Parathyroid adenoma (tissue), 2 donors: ENCODE data around the gene KIAA1549.
A peak's percentile ranks its signal among the peaks of the same experiment; 100 is the strongest.
"Not testable (repeated sequence)": the region's sequence is repeated elsewhere in the genome, so short reads cannot be mapped to it uniquely, and the experiment has no call there.

Experiments
- H2AFZ ChIP-seq: fragments of 300-600 bp; sonication (generic); one replicate; pipeline ENCODE4 v1.7.0; 2017; ENCODE audit warnings: antibody characterized with exemption, mild to moderate bottlenecking
- H3K27ac ChIP-seq: fragments of 300-600 bp; sonication (generic); one replicate; pipeline ENCODE4 v1.7.0; 2017
- H3K27me3 ChIP-seq: fragments of 300-600 bp; sonication (generic); one replicate; pipeline ENCODE4 v1.7.0; 2017; ENCODE audit warnings: low read length; ENCODE audit not compliant: control insufficient read depth, insufficient read depth
- H3K36me3 ChIP-seq: fragments of 300-600 bp; sonication (generic); one replicate; pipeline ENCODE4 v1.7.0; 2017; ENCODE audit warnings: low read length; ENCODE audit not compliant: control insufficient read depth, insufficient read depth
- H3K4me1 ChIP-seq: fragments of 300-600 bp; sonication (generic); one replicate; pipeline ENCODE4 v1.7.0; 2017; ENCODE audit warnings: control low read depth
- H3K4me2 ChIP-seq: fragments of 300-600 bp; sonication (generic); one replicate; pipeline ENCODE4 v1.7.0; 2017; ENCODE audit warnings: low read length
- H3K4me3 ChIP-seq: fragments of 300-600 bp; sonication (generic); one replicate; pipeline ENCODE4 v1.7.0; 2017; ENCODE audit warnings: low read depth, low read length
- H3K79me2 ChIP-seq: fragments of 300-600 bp; sonication (generic); one replicate; pipeline ENCODE4 v1.7.0; 2017; ENCODE audit warnings: control low read depth
- H3K9ac ChIP-seq: fragments of 300-600 bp; sonication (generic); one replicate; pipeline ENCODE4 v1.7.0; 2017; ENCODE audit warnings: mild to moderate bottlenecking
- H3K9me3 ChIP-seq: fragments of 300-600 bp; sonication (generic); one replicate; pipeline ENCODE4 v1.7.0; 2017; ENCODE audit warnings: low read length; ENCODE audit not compliant: control insufficient read depth
- CTCF ChIP-seq: fragments of 300-600 bp; sonication (generic); IDR thresholded peaks from one replicate; pipeline ENCODE4 v1.7.0; 2017; ENCODE audit warnings: antibody characterized with exemption, mild to moderate bottlenecking
- donor health status: primary hyperparathyroidism.

Gene KIAA1549

GRCh38 chr7:138981332-138982203, at the start of gene KIAA1549:
TSS of gene KIAA1549 (minus strand) at chr7:138981389. CDS start at chr7:138981269, 120 bp downstream.
- H3K9me3 ChIP-seq = no peaks in the 10 kb centered on the region
- H3K4me2 ChIP-seq = peak within 1 kb of the TSS; percentile 91
- no peak within 1 kb of the TSS for H3K9ac ChIP-seq
- H3K4me3 ChIP-seq = peak within 1 kb of the TSS; percentile 70
- no peak for TF ChIP-seq CTCF
- peak within 1 kb of the TSS; percentile 65 for H3K27ac ChIP-seq
- peaks cover 25% of the 10 kb centered on the region for H3K79me2 ChIP-seq
- H2AFZ ChIP-seq = peak within 1 kb of the TSS; percentile 99
- H3K36me3 ChIP-seq = no peaks in the 10 kb centered on the region
- H3K4me1 ChIP-seq = peaks cover 9% of the 10 kb centered on the region
- H3K27me3 ChIP-seq = no peaks in the 10 kb centered on the region

GRCh38 chr7:139029353-139029752, 48.2 kb upstream of the KIAA1549 start:
- no peak overlapping the region for H3K27ac ChIP-seq
- no peak for TF ChIP-seq CTCF
- no peaks in the 10 kb centered on the region for H3K4me1 ChIP-seq
- H3K36me3 ChIP-seq = no peaks in the 10 kb centered on the region
- H3K4me2 ChIP-seq = no peak overlapping the region
- no peak overlapping the region for H2AFZ ChIP-seq
- H3K27me3 ChIP-seq = no peaks in the 10 kb centered on the region
- H3K9me3 ChIP-seq = no peaks in the 10 kb centered on the region
- no peak overlapping the region for H3K9ac ChIP-seq
- H3K4me3 ChIP-seq = no peak overlapping the region
- no peaks in the 10 kb centered on the region for H3K79me2 ChIP-seq

GRCh38 chr7:139026551-139026950, 45.4 kb upstream of the KIAA1549 start:
- TF ChIP-seq CTCF = no peak
- Histone ChIP-seq H3K79me2 (no peaks in the 10 kb centered on the region), H3K9me3 (no peaks in the 10 kb centered on the region), H2AFZ (no peak overlapping the region), H3K4me2 (no peak overlapping the region), H3K9ac (no peak overlapping the region), H3K27me3 (no peaks in the 10 kb centered on the region), H3K4me3 (no peak overlapping the region), H3K4me1 (no peaks in the 10 kb centered on the region), H3K36me3 (no peaks in the 10 kb centered on the region), H3K27ac (no peak overlapping the region)

DNA sequence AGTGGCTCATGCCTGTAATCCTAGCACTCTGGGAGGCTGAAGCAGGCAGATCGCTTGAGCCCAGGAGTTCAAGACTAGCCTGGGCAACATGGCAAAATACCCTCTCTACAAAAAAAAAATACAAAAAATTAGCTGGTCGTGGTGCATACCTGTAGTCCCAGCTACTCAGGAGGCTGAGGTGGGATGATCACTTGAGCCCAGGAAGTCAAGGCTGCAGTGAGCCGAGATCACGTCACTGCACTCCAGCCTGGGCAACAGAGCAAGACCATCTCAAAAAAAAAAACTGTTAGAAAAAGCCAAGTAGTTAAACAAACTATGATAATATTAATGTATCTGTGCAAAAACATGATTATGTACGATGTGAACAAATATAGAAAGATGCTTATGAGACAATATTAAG, 44.7 kb upstream of the KIAA1549 start:
- H3K4me3 ChIP-seq, H3K36me3 ChIP-seq: not testable (repeated sequence)

DNA sequence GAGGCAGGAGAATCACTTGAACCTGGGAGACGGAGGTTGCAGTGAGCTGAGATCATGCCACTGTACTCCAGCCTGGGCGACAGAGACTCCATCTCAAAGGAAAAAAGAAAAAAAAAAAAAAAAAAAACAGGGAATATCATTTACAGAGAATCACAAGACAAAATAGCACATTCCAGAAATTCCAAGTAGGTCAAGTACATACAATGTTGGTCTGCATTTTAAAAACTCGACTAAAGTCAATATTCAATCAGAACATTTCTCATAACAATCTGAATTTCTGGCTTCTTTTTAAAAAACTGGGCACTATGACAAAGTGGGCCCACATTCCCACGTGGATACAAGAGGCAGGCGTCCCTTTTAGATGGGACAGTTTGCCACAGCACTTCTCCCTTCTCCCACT, 41.9 kb upstream of the KIAA1549 start:
- no peaks in the 10 kb centered on the region for H3K27me3 ChIP-seq
- no peak overlapping the region for H3K27ac ChIP-seq
- no peak overlapping the region for H3K4me2 ChIP-seq
- no peaks in the 10 kb centered on the region for H3K36me3 ChIP-seq
- no peak overlapping the region for H3K9ac ChIP-seq
- no peaks in the 10 kb centered on the region for H3K79me2 ChIP-seq
- no peak overlapping the region for H3K4me3 ChIP-seq
- no peak overlapping the region for H2AFZ ChIP-seq
- H3K9me3 ChIP-seq = no peaks in the 10 kb centered on the region
- TF ChIP-seq CTCF = no peak
- H3K4me1 ChIP-seq = no peaks in the 10 kb centered on the region

More for the DNA sequence above, 44.7 kb upstream of the KIAA1549 start:
- H3K79me2 ChIP-seq, H3K9ac ChIP-seq, H2AFZ ChIP-seq, H3K4me2 ChIP-seq, H3K4me1 ChIP-seq, H3K27ac ChIP-seq, H3K27me3 ChIP-seq, H3K9me3 ChIP-seq: not testable (repeated sequence)
